GM21529 (cell line): ENCODE measurements around the gene NMB.

Source experiments
- ATAC-seq: cut with Tn5 transposase; IDR thresholded peaks from one replicate; pipeline ENCODE4 v1.9.1; 2021; ENCODE audit not compliant: unreplicated experiment

NMB gene

DNA sequence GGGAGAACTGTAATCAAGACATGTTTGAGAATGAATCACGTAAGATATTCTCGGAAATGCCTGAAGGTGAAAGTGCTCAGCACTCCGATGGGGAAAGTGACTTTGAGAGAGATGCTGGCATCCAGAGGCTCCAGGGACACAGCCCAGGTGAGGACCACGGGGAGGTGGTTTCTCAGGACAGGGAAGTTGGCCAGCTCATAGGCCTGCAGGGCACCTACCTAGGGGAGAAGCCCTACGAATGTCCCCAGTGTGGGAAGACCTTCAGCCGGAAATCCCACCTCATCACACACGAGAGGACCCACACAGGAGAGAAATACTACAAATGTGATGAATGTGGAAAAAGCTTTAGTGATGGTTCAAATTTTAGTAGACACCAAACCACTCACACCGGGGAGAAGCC is 37.4 kb downstream of the NMB start:
- ATAC-seq = no peak

DNA sequence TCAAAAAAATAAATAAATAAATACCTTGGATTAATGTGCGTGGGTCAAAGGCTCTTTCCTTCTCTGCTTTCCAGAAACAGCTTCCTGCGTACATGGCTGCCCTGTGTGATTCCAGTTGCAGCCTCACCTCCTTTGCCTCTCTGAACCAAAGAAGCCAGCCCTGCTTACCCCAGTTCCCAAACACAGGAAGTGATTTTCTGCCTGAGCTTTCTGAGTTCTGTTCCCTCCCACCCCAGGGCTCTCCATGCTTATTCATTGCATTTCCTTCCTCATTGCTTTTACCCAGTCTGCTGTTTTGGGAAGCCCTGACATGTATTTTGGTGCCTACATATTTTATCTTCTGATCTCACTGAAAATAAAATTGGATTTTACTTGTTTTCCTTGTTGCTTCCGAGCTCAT is 41.8 kb downstream of the NMB start:
- no peak for ATAC-seq

DNA sequence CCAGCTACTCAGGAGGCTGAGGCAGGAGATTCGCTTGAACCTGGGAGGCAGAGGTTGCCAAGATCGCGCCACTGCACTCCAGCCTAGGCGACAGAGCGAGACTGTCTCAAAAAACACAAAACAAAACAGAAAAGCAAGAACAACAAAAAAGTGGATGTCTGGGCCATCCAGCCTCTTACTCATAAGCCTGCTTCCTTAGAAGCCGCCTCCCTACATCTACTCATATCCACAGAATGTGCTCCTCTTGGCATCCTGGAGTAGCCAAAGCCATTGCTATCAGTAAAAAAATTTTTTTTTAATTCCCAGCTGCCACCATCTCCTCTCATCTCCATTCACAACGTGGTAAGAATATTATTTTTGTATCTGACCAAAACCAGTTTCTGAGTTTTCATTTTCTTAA is 46.4 kb downstream of the NMB start:
- ATAC-seq = no peak

DNA sequence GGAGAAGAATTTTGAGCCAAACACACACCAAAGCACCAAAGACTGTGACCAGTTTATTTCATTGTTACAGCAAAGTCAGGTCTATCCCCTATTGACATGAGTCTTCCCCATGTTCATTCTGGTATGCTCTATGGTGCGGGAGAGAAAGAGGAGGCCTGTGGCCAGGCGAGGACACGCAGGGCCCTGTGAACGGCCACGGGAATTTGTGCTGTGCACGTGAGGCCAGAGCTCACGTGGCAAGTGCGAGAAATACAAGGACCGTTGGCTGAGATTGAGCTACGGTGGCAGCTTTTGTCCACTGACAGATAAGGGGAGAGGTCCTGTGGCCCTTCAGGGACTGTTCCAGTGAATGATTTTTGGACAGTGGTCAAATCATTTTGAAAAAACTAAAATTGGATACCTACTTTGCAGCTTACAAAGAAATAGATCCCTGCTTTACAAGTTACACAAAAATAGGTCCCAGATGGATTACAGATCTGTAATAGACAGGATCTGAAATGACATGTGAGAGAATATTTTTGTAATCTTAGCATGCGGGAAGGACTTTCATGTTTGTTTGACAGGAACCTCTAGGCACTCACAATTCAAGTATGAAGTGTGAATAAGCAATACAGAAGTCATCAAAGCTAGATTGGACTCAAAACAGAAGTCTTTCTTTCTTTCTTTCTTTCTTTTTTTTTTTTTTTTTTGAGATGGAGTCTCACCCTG is 48.0 kb downstream of the NMB start:
- no peak for ATAC-seq

DNA sequence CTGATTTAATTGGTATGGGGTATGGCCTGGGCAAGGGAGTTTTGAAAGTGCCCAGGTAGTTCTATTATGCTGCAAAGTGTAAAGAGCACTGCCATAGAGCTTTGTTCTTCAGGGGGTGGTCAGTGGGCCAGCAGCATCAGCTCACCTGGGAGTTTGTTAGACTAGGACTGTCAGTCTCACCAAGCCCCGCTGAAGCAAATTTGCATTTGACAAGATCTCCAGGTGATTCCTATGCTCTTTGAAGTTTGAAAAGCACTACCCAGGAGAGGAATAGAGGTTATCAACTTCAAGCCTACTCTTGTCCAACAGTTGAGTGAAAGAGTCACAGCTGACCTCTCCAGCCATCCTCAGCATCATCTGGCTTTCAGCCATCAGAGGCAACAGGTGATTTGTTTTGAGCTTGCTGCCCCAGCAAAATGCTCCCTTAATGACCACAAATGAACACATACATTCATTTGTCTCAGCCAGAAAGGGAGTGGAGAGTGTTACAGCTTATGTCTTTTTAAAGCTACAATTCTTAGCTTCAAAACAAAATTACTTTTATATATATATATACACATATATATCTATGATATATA is 49.2 kb downstream of the NMB start:
- no peak for ATAC-seq

DNA sequence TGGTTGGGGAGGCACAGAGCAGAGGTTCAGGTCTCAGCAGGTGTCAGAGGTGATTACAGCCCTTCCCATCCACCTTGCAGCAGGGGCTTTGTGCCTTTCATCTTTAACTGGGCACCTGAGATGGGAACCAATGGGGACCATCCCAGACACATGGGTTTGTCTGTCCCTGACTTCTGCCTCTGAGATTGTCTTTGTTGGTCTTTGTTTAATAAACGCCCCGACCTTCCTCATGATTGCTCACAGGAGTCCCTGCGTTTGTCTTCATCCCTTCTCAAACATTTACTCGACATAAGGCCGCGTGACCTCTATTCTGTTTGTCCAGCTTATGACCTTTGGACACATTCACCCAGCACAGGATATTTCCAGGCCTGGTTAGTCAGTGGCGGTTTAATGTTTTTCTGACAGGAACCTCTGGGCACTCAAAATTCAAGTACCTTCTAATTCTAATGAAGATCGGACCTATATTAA is 51.3 kb downstream of the NMB start:
- ATAC-seq = no peak

DNA sequence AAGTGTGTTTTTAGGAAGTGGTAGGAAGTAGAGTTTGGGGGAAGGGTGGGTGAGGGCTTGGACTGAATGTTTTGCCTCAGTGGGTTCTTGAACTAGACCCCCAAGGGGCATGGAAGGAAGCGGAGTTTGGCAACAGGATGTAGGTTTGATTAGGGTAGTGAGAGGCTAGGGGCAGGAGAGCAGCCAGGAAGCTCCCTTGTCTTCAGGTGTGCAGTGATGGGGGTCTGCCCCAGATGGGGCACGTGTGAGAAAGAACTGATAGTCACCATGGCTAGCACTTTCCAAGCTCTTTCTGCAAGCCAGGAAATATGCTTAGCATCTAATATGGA is 52.5 kb downstream of the NMB start:
- no peak for ATAC-seq
